Astrocyte of the hippocampus (primary cell): Measurements from ENCODE around the gene CCL4.

Source experiments
- DNase-seq: peaks from one replicate; pipeline ENCODE4 v3.0.0; 2011; ENCODE audit warnings: low read depth, low spot score

The CCL4 gene

GRCh38 chr17:36144014-36144413 is 40.4 kb downstream of the CCL4 start:
- no peak for DNase-seq

DNA sequence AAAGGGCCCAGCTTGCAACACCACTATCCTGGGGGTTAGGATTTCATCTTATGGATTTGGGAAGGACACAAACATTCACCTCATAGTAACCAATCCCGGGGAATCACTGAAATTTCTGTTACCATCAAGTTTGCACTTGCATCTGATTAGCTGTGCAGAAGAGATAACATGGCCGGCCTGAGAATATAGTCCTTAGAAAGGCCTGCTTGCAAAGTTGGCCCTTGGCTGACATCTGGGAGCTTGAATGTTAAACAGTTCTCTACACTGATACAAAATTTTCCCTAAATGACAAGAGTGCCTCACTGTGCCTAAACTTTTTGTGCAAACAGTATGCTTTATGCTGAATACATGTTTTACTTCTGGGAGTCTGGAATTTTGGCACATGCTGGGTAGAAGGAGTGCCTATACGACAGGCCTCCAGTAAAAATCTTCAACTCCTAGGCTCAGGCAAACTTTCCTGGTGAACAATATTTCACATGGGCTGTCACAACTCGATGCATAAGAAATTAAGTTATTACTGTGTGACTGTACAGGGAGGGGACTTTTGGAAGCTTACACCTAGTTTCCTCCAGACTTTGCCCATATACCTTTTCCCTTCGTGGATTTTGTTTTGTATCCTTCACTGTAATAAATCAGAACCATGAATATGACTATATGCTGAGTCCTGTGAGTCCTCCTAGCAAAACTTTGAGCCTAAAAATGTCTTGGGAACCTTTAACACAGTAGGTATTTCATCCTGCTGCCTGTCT is 41.5 kb downstream of the CCL4 start:
- no peak for DNase-seq

DNA sequence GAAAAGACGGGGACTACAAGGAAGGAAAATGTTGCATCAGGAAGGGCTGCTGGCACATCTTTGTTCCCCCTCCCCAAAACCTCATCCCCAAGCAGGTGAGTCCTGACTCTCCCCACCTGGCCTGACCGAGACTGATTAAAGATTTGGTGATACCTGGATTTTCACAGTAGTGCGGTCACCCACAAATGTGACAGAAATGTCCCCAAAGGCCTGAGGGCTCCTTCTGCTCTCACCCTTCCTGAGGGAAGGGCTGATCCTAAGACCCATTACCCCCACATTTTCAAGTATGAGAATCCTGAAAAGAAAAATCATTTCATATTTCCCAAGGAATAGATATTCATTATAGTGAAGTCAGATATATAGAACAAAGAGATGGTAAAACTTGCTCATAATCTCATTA is 44.0 kb downstream of the CCL4 start:
- no peak for DNase-seq

- DNase-seq = peak; percentile 79
Observed at GRCh38 chr17:36148559-36149295, 45.1 kb downstream of the CCL4 start.

DNA sequence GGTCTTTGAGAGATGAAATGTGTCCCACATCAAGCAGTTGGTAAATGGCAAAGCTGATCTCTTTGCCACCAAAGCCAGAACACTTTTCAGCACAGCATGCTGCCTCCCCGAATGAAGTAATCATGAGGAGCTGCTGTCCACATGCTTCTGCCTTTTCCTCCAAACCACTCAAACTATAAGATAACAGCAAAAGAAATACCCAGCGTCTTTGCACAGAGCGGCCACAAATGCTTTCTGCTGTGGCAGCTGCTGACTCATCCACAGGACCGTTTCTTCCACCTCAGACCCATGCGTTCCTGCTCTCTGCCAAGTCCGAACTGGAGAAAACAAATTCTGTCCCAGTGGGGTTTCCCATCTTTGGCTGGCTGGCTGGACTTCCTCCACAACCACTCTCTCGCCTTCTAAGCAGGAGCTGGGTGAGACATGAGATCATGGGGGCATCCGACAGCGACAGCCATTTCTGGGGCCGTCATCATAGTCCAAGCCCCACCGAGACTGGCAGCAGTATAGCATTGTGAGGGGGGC is 45.7 kb downstream of the CCL4 start:
- peak; percentile 76 for DNase-seq

DNA sequence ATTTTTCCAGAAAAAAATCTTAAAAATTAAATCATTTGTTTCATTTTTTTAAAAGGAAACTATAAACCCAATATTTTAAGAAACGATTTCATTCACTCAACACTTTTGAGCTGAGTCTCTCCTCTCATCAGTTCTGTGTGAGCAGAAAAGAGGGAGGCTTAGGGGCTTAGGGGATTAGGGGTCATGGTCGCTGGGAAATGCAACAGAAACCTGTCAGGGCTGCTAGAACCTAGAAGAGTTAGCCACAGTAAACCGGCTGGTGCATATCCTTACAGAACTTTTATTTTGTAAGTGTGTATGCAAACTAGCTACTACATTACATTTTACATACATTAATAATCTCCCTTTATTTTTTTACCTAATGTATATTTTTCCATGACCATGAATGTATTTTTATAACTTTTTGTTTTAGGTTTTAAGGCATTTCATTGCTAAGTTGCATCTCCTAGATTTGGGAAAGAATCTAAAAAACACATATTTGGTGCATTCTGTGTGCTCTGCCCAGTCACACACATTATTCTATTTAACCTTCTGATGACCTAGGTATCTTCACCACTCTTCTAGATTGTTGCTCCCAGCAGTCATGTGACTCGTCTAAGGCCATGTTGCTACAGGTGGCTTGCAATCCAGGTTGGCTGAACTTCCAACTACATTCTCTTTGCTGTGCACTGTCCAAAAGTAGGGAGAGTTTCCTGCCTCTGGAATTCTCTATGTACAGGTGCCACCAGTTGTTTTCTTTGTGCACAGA is 48.4 kb downstream of the CCL4 start:
- no peak for DNase-seq

GRCh38 chr17:36152639-36153120 is 49.1 kb downstream of the CCL4 start:
- DNase-seq = no peak

GRCh38 chr17:36153895-36154610 is 50.4 kb downstream of the CCL4 start:
- no peak for DNase-seq
